ENCODE data around the gene CNPPD1.

CNPPD1 gene

DNA sequence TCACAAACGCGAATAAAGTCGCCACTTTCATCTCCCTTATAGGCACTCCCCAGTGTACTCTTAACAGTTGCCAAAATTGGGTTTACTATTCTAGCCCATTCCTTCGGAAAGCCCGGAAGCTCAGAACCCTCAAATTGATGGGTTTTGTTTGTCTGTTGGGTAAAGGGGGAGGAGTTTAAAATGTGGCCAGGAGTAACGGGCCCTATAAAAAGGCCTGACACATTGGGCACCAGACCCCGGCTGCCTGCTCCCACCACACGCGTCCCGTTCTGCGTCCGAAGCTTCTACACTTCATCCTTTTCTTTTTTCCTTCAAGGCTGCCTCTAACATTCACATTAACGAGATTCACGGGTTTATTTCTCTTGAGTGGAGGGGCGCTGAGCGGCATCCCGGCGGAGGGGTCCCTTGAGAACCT lies 16.9 kb downstream of the CNPPD1 start:
- Histone ChIP-seq H3K9me3 (no peaks in the 10 kb centered on the region), H3K4me3 (ENCODE audit: low read depth, low read length) (peak overlapping the region; percentile 78), H3K27me3 (no peaks in the 10 kb centered on the region), H3K36me3 (peaks cover 4% of the 10 kb centered on the region; the same call in 1 of the 2 replicates), H3K4me1 (no peaks in the 10 kb centered on the region)
- no peak for DNase-seq
- TF ChIP-seq, protein P1, sequence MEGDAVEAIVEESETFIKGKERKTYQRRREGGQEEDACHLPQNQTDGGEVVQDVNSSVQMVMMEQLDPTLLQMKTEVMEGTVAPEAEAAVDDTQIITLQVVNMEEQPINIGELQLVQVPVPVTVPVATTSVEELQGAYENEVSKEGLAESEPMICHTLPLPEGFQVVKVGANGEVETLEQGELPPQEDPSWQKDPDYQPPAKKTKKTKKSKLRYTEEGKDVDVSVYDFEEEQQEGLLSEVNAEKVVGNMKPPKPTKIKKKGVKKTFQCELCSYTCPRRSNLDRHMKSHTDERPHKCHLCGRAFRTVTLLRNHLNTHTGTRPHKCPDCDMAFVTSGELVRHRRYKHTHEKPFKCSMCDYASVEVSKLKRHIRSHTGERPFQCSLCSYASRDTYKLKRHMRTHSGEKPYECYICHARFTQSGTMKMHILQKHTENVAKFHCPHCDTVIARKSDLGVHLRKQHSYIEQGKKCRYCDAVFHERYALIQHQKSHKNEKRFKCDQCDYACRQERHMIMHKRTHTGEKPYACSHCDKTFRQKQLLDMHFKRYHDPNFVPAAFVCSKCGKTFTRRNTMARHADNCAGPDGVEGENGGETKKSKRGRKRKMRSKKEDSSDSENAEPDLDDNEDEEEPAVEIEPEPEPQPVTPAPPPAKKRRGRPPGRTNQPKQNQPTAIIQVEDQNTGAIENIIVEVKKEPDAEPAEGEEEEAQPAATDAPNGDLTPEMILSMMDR (IDR thresholded peaks at IDR 0.05; ENCODE audit: low read depth, low read length), result no peak

DNA sequence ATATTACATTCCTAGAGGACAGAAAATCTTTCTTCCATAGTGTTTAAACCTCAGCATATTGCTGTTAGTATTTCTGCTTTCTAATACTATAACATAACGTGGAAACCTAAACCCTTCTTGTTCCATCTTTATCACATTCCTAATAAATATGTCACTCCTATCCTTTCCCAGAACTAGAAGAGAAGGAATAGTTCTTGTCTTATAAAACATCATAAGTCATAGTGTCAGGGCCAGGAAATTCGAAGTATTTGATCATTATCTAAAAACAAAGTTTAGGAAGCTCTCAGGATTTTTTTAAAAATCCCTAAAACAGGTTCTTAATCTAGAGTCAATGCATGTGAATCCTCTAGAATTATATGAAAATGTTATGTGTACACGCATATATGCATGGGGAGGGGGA lies 18.1 kb downstream of the CNPPD1 start:
- Histone ChIP-seq H3K9me3 (no peaks in the 10 kb centered on the region), H3K4me1 (no peaks in the 10 kb centered on the region), H3K4me3 (ENCODE audit: low read depth, low read length) (no peak overlapping the region), H3K27me3 (no peaks in the 10 kb centered on the region), H3K36me3 (peaks cover 13% of the 10 kb centered on the region)
- TF ChIP-seq, protein P1 (IDR thresholded peaks at IDR 0.05; ENCODE audit: low read depth, low read length), result no peak
- no peak for DNase-seq

DNA sequence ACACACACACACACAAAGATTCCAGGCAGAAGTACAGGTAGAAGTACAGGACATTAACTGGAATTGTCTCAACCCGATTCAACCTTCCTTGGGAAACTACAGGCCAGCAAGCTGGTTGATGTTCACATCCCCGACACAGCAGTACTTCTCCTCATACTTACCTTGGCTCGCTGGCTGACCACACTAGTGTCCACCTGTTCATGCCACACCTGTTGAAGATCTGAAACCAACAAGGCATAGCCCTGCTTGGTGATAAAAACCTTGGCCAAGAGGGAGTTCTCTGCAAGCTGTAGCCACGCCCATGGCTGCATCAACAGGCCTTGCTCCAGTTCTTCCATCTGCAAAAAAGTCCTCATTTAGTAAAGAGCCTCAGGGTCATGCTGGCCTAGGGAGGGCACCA lies 18.7 kb downstream of the CNPPD1 start:
- Histone ChIP-seq H3K4me1 (no peaks in the 10 kb centered on the region), H3K4me3 (ENCODE audit: low read depth, low read length) (no peak overlapping the region), H3K27me3 (no peaks in the 10 kb centered on the region), H3K36me3 (peaks cover 17% of the 10 kb centered on the region), H3K9me3 (no peaks in the 10 kb centered on the region)
- no peak for DNase-seq
- TF ChIP-seq, protein P1 (IDR thresholded peaks at IDR 0.05; ENCODE audit: low read depth, low read length), result no peak

DNA sequence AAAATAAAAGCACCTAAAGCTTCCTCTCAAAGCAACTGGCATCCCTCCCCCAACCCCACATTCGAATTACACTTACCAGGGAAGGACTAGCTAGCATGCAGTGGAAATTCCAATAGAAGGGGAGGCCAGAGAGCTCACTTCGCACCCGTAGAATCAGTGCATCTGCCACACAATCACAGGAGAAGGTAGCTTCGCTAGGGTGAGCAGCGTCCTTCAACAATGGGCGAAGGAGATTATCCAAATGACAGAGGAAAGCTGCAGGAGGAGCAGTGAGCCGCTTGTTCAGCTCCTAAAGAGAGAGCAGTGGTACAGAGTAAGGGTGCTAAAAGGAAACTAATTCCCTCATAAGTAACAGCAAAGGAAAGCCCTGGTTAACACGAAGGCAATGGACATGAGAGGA lies 19.3 kb downstream of the CNPPD1 start:
- no peak for DNase-seq
- Histone ChIP-seq H3K4me3 (ENCODE audit: low read depth, low read length) (no peak overlapping the region), H3K27me3 (no peaks in the 10 kb centered on the region), H3K4me1 (no peaks in the 10 kb centered on the region), H3K9me3 (no peaks in the 10 kb centered on the region), H3K36me3 (peaks cover 18% of the 10 kb centered on the region)
- TF ChIP-seq, protein P1 (IDR thresholded peaks at IDR 0.05; ENCODE audit: low read depth, low read length), result no peak

DNA sequence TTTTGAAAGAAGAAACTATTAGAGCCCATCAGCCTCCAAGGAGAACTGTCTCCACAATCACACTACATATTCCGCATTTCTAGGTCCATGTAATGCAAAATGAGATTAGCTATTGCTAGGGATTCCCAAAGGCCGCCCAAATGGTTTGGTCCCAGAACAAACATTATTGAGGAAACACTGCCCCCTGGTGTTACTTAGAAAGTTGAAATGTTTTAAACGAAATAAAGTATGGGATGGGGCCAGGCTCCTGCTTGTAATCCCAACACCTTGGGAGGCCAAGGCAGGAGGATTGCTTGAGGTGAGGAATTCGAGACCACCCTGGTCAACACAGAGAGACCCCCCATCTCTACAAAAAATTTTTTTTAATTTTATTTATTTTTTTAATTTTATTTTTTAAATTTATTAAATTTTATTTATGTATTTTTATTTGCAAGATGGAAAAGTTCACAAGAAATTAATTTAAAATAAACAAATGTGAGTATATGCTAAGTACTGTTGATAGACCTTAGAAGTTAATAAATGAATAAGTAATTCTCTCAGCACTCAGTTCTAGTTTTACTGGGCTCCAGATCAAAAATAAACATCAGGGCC lies 21.6 kb downstream of the CNPPD1 start:
- TF ChIP-seq, protein P1 (IDR thresholded peaks at IDR 0.05; ENCODE audit: low read depth, low read length), result peak; percentile 56
- no peaks in the 10 kb centered on the region for H3K9me3 ChIP-seq
- H3K4me1 ChIP-seq, result no peaks in the 10 kb centered on the region
- no peaks in the 10 kb centered on the region for H3K27me3 ChIP-seq
- no peak overlapping the region for H3K4me3 ChIP-seq (ENCODE audit: low read depth, low read length)
- H3K36me3 ChIP-seq, result peaks cover 18% of the 10 kb centered on the region
- peak; percentile 68 for DNase-seq

DNA sequence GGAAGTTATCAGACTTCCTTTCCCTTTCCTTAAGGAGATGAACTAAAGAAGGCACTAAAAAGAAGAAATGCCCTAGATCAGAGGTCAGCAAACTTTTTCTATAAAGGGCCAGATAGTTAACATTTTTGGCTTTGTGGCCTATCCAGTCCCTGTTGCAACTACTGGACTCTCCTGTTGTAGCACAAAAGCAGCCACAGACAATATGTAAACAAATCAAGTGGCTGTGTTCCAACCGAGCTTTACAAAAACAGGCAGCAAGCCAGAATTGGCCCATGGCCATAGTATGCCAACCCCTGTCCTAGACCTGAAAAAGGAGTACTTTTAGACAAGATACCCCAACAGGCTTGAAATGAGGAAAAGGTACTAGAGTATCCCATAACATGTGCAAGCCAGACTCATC lies 27.1 kb downstream of the CNPPD1 start:
- no peak for DNase-seq

More for the DNA sequence above, 27.1 kb downstream of the CNPPD1 start:
- peaks cover 31% of the 10 kb centered on the region for H3K36me3 ChIP-seq
- H3K27me3 ChIP-seq, result no peaks in the 10 kb centered on the region
- TF ChIP-seq, protein P1 (IDR thresholded peaks at IDR 0.05; ENCODE audit: low read depth, low read length), result no peak
- H3K4me1 ChIP-seq, result no peaks in the 10 kb centered on the region
- H3K9me3 ChIP-seq, result no peaks in the 10 kb centered on the region
- H3K4me3 ChIP-seq (ENCODE audit: low read depth, low read length), result no peak overlapping the region
